IMR-90 (cell line): ENCODE measurements around the gene ARHGAP10. TPM values are rescaled to one million over a fixed set of nuclear protein-coding genes. Genes with fewer than 3 reads are reported as not detected.
A peak's percentile ranks its signal among the peaks of the same experiment; 100 is the strongest.

ENCODE experiments used
- ATAC-seq: fragments of 200-7000 bp; cut with Tn5 transposase; 2 replicates; pipeline ENCODE4 v1.9.1; 2020; ENCODE audit warnings: low read depth, mild to moderate bottlenecking, moderate library complexity
- BruUV-seq: library from RNA; stranded (reverse); fragments of 400-500 nt; replicated peaks from 2 replicates; lab custom pipeline; 2021; lab: Mats Ljungman, UMichigan
- CTCF ChIA-PET: fragments of 300-600 bp; formaldehyde crosslinking; extraction: SDS; loops from one replicate; lab custom pipeline; 2021; ENCODE audit warnings: antibody characterized with exemption; lab: Yijun Ruan, JAX
- POLR2A ChIA-PET: fragments of 300-600 bp; sonication (Branson Sonifier 250); formaldehyde crosslinking; loops from one replicate; lab custom pipeline; 2022; ENCODE audit warnings: antibody characterized with exemption; ENCODE audit not compliant: unreplicated experiment; lab: Charles Lee
- DNase-seq: peaks from one replicate; pipeline ENCODE4 v3.0.0; 2013
- H2AFZ ChIP-seq: replicated peaks from 2 replicates; pipeline ENCODE3; 2013; ENCODE audit warnings: low read length, mild to moderate bottlenecking; ENCODE audit not compliant: poor library complexity
- H2AK5ac ChIP-seq: 2 replicates; pipeline ENCODE4 v1.6.1; 2013; ENCODE audit warnings: low read depth, low read length, inconsistent platforms
- H2AK9ac ChIP-seq: replicated peaks from 2 replicates; pipeline ENCODE3; 2013; ENCODE audit warnings: mild to moderate bottlenecking, low read depth, low read length, moderate library complexity; ENCODE audit not compliant: poor library complexity
- H2BK120ac ChIP-seq: 2 replicates; pipeline ENCODE4 v1.6.1; 2013; ENCODE audit warnings: low read depth, low read length, inconsistent platforms
- H2BK15ac ChIP-seq: 3 replicates; pipeline ENCODE4 v1.6.1; 2013; ENCODE audit warnings: low read depth, low read length, inconsistent platforms
- H2BK20ac ChIP-seq: 2 replicates; pipeline ENCODE4 v1.6.1; 2013; ENCODE audit warnings: low read depth, mild to moderate bottlenecking, inconsistent platforms, low read length, moderate library complexity
- H2BK5ac ChIP-seq: 2 replicates; pipeline ENCODE4 v1.6.1; 2013; ENCODE audit warnings: mild to moderate bottlenecking, low read depth, low read length, inconsistent platforms; ENCODE audit not compliant: poor library complexity, severe bottlenecking
- H3K14ac ChIP-seq: replicated peaks from 2 replicates; pipeline ENCODE4 v1.6.1; 2013; ENCODE audit warnings: low read depth, low read length, inconsistent platforms
- H3K18ac ChIP-seq: 2 replicates; pipeline ENCODE4 v1.6.1; 2013; ENCODE audit warnings: low read depth, low read length, control low read depth
- H3K23ac ChIP-seq: 2 replicates; pipeline ENCODE4 v1.6.1; 2013; ENCODE audit warnings: low read depth, low read length, inconsistent platforms
- H3K27ac ChIP-seq: 2 replicates; pipeline ENCODE4 v1.5.1; 2013; ENCODE audit warnings: mild to moderate bottlenecking, control low read depth, low read length; ENCODE audit not compliant: insufficient read depth
- H3K27me3 ChIP-seq: 2 replicates; pipeline ENCODE4 v1.6.1; 2013; ENCODE audit warnings: low read length; ENCODE audit not compliant: control insufficient read depth, insufficient read depth
- H3K36me3 ChIP-seq: 2 replicates; pipeline ENCODE4 v1.6.1; 2013; ENCODE audit warnings: low read length, mixed read lengths; ENCODE audit not compliant: control insufficient read depth, insufficient read depth
- H3K4ac ChIP-seq: 2 replicates; pipeline ENCODE4 v1.6.1; 2013; ENCODE audit warnings: low read depth, low read length, inconsistent platforms
- H3K4me1 ChIP-seq: 2 replicates; pipeline ENCODE4 v1.6.1; 2013; ENCODE audit warnings: low read length, mixed read lengths; ENCODE audit not compliant: control insufficient read depth, insufficient read depth
- H3K4me2 ChIP-seq: 2 replicates; pipeline ENCODE4 v1.6.1; 2013; ENCODE audit warnings: low read depth, mild to moderate bottlenecking, control low read depth, low read length, moderate library complexity
- H3K4me3 ChIP-seq: 2 replicates; pipeline ENCODE4 v1.5.1; 2013; ENCODE audit warnings: low read depth, mild to moderate bottlenecking, control low read depth, low read length, moderate library complexity; ENCODE audit not compliant: insufficient read depth
- H3K56ac ChIP-seq: 2 replicates; pipeline ENCODE4 v1.6.1; 2013; ENCODE audit warnings: low read length, inconsistent platforms; ENCODE audit not compliant: insufficient read depth; ENCODE audit errors: extremely low read depth
- H3K79me1 ChIP-seq, 2 experiments: 2 replicates each; pipeline ENCODE4 v1.6.1; 2013; ENCODE audit warnings: low read length in 2 of 2, inconsistent platforms in 1 of 2, low read depth in 1 of 2
- H3K9ac ChIP-seq: 2 replicates; pipeline ENCODE4 v1.6.1; 2013; ENCODE audit warnings: low read depth, low read length, control low read depth
- H3K9me1 ChIP-seq: 2 replicates; pipeline ENCODE4 v1.6.1; 2013; ENCODE audit warnings: low read length, inconsistent platforms; ENCODE audit not compliant: insufficient read depth
- H3K9me3 ChIP-seq: 2 replicates; pipeline ENCODE4 v1.6.1; 2013; ENCODE audit warnings: low read length; ENCODE audit not compliant: control insufficient read depth, insufficient read depth
- H4K20me1 ChIP-seq: 2 replicates; pipeline ENCODE4 v1.6.1; 2013; ENCODE audit warnings: low read length, inconsistent platforms; ENCODE audit not compliant: insufficient read depth
- H4K5ac ChIP-seq: 2 replicates; pipeline ENCODE4 v1.6.1; 2013; ENCODE audit warnings: mild to moderate bottlenecking, low read depth, low read length, control low read depth
- H4K8ac ChIP-seq, 2 experiments: 2 replicates each; pipeline ENCODE4 v1.6.1; 2013; ENCODE audit warnings: low read depth in 2 of 2, low read length in 2 of 2, control low read depth in 1 of 2, inconsistent platforms in 1 of 2
- H4K91ac ChIP-seq: 2 replicates; pipeline ENCODE4 v1.6.1; 2013; ENCODE audit warnings: low read depth, low read length, inconsistent platforms; ENCODE audit not compliant: insufficient read depth
- BHLHE40 ChIP-seq: fragments of 150-350 bp; IDR thresholded peaks from 2 replicates; pipeline ENCODE4 v1.6.1; 2016; ENCODE audit warnings: mild to moderate bottlenecking, low read depth, low read length
- CEBPB ChIP-seq: IDR thresholded peaks from 2 replicates; pipeline ENCODE4 v1.6.1; 2012; ENCODE audit warnings: low read depth, low read length, improper control_type of control experiment
- FOS ChIP-seq: fragments of 150-350 bp; IDR thresholded peaks from 2 replicates; pipeline ENCODE4 v1.6.1; 2016; ENCODE audit warnings: low read depth, low read length
- MXI1 ChIP-seq: IDR thresholded peaks from 2 replicates; pipeline ENCODE4 v1.6.1; 2012; ENCODE audit warnings: low read depth, mild to moderate bottlenecking, low read length, moderate library complexity, borderline replicate concordance
- NFE2L2 ChIP-seq: fragments of 150-350 bp; IDR thresholded peaks from 2 replicates; pipeline ENCODE4 v1.6.1; 2016; ENCODE audit warnings: low read depth, mild to moderate bottlenecking, low read length
- POLR2A ChIP-seq: IDR thresholded peaks from 2 replicates; pipeline ENCODE4 v1.6.1; 2012; ENCODE audit warnings: mild to moderate bottlenecking, low read depth, low read length
- RAD21 ChIP-seq: IDR thresholded peaks from 2 replicates; pipeline ENCODE4 v1.6.1; 2012; ENCODE audit warnings: low read length, improper control_type of control experiment
- SMC3 ChIP-seq: fragments of 150-350 bp; IDR thresholded peaks from 2 replicates; pipeline ENCODE4 v1.6.1; 2016; ENCODE audit warnings: low read depth, mild to moderate bottlenecking, antibody characterized with exemption, low read length, moderate library complexity
- WGBS, 2 experiments: methylation state at CpG; one replicate each; pipeline versions ENCODE4 v1.1.5 to v1.1.7; 2013; ENCODE audit warnings: missing lambda C conversion rate in 2 of 2; ENCODE audit not compliant: insufficient read length in 1 of 2; ENCODE audit errors: extremely low coverage in 2 of 2; 5-methylcytosine and 5-hydroxymethylcytosine counted together
- dilution Hi-C: fragments of 300-500 bp; cut with HindIII; formaldehyde crosslinking; loops from one replicate; pipeline ENCODE4 v1.14.3; 2018; ENCODE audit warnings: low sequenced_read_pairs; ENCODE audit not compliant: unreplicated experiment
- in situ Hi-C: fragments of 300-500 bp; cut with MboI; formaldehyde crosslinking; loops from 3 replicates; pipeline ENCODE4 v1.14.3; 2019; ENCODE audit warnings: low sequenced_read_pairs, inconsistent platforms, mixed read lengths
- intact Hi-C: fragments of 100-400 bp; cut with micrococcal nuclease; formaldehyde crosslinking; loops from 2 replicates; pipeline ENCODE4 v1.10.0; 2022
- polyA plus RNA-seq, 3 experiments: library from polyadenylated mRNA; depleted of rRNA; stranded (reverse); fragments of >200 nt; gene quantifications; 2 replicates each; pipeline ENCODE4 v1.2.3, GENCODE V29; 2012; ENCODE audit warnings: low replicate concordance in 1 of 3
- total RNA-seq: library from RNA; depleted of rRNA; stranded (reverse); fragments of >200 nt; gene quantifications from 2 replicates; pipeline ENCODE4 v1.2.3, GENCODE V29; 2012

The ARHGAP10 gene
- total and polyA plus RNA-seq, 2 of the 4 experiments (the other 2 are of a cell fraction) = 27.1 to 29.4 TPM

DNA sequence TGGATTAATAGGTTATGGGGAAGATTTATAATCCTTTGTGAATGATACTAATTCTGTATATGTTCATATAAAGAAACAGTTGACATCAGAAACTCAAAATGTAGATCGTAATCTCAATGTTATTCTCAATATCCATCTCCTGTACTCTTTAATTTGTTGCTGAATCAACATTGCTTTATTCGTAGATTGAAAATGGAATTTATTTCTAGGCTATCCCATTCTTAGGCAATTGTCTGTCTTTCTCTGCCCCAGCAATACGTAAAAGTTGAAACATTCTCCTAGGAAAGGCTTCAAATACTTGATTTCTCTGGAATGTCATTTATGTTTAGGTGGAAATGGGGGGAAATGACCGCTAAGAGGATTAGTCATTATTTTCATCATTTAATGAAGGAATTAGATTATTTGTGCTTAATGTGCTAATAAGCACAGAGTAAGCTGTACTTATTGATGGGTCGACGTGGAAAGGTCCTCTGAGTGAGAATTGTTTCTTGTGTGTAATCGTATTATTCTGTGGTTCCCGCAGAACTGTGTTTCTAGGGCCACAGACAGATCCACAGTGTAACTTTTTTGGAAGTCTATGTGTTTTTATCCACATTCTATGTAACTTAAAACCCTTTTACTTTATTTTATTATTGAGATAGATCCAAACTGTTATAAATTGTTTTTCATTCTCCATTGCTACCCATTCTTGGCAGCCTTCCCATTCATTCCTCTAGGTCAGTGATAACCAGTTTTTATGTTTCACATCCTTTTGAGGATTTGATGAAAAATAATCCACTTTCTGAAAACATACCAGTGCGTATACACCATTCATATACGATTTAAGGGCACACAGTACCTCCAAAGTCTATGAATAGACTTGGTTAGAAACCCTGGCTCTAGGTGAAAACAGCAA is 262.9 kb downstream of the ARHGAP10 start:
- no peak overlapping the region for H2BK5ac ChIP-seq
- ChIA-PET CTCF (no interaction called here), POLR2A (no interaction called here)
- H2AK5ac ChIP-seq = no peak overlapping the region
- DNase-seq (peak; percentile 34), ATAC-seq (no peak)
- H2BK15ac ChIP-seq = no peak overlapping the region
- peaks cover 7% of the 10 kb centered on the region for H3K36me3 ChIP-seq
- no peak overlapping the region for H3K9ac ChIP-seq
- H4K8ac ChIP-seq = no peak overlapping the region
- H4K5ac ChIP-seq = no peak overlapping the region
- no peak overlapping the region for H2AFZ ChIP-seq
- no peak overlapping the region for H3K14ac ChIP-seq
- no peak for TF ChIP-seq RAD21
- TF ChIP-seq SMC3 = no peak
- TF ChIP-seq BHLHE40 = no peak
- no peak for TF ChIP-seq FOS
- no peak for TF ChIP-seq CEBPB
- TF ChIP-seq POLR2A = no peak
- TF ChIP-seq NFE2L2 = no peak
- no peak for TF ChIP-seq MXI1
- no peaks in the 10 kb centered on the region for H3K9me3 ChIP-seq
- WGBS, 2 experiments = no CpG with 5 or more reads among the region's 10 CpGs
- H3K9me1 ChIP-seq = peaks cover 6% of the 10 kb centered on the region
- H3K27me3 ChIP-seq = no peaks in the 10 kb centered on the region
- no peak overlapping the region for H2BK120ac ChIP-seq
- H3K79me1 ChIP-seq = peaks cover 13 to 27% of the 10 kb centered on the region in 2 experiments; a peak in 3 of 4 replicates
- H2AK9ac ChIP-seq = no peak overlapping the region
- H4K91ac ChIP-seq = no peak overlapping the region
- H3K4ac ChIP-seq = no peak overlapping the region
- H3K23ac ChIP-seq = no peak overlapping the region; the same call in 1 of the 2 replicates
- H2BK20ac ChIP-seq = no peak overlapping the region
- intact Hi-C loops = no loop called here
- H3K4me2 ChIP-seq = no peak overlapping the region
- in situ Hi-C loops = no loop called here
- BruUV-seq = no TSS peak
- H3K27ac ChIP-seq = no peak overlapping the region
- no peak overlapping the region for H3K56ac ChIP-seq
- peaks cover 3% of the 10 kb centered on the region for H3K4me1 ChIP-seq
- no peak overlapping the region for H3K4me3 ChIP-seq
- dilution Hi-C loops = no loop called here
- no peaks in the 10 kb centered on the region; the same call in 1 of the 2 replicates for H4K20me1 ChIP-seq
- H3K18ac ChIP-seq = no peak overlapping the region
